Spleen (tissue), 11 donors: Measurements from ENCODE around the gene ITFG1. TPM values are rescaled to one million over a fixed set of nuclear protein-coding genes. Genes with fewer than 3 reads are reported as not detected.

ENCODE experiments used
- DNase-seq: peaks from one replicate; pipeline ENCODE4 v3.0.0-alpha.2; 2020
- H3K27ac ChIP-seq, 8 donors: fragments of 200-600 bp; sonication (generic) in 7 of 8; 1 replicate in 4 of 8; 2 replicates in 4 of 8; pipeline versions ENCODE4 v1.5.0 to v1.8.0; 2016 to 2021; ENCODE audit warnings: inconsistent platforms in 4 of 8, mild to moderate bottlenecking in 4 of 8, moderate library complexity in 1 of 8
- H3K27me3 ChIP-seq, 7 donors: fragments of 200-600 bp; sonication (generic) in 6 of 7; replicated peaks in 1 of 7; 1 replicate in 4 of 7; 2 replicates in 3 of 7; pipeline versions ENCODE4 v1.5.0 to v1.8.0; 2016 to 2021; ENCODE audit warnings: inconsistent platforms in 3 of 7, mild to moderate bottlenecking in 1 of 7
- H3K36me3 ChIP-seq, 6 donors: fragments of 200-600 bp; sonication (generic) in 5 of 6; 1 replicate in 4 of 6; 2 replicates in 2 of 6; pipeline versions ENCODE4 v1.5.0 to v1.8.0; 2016 to 2021; ENCODE audit warnings: inconsistent platforms in 2 of 6
- H3K4me1 ChIP-seq, 6 donors: fragments of 200-600 bp; sonication (generic) in 5 of 6; 1 replicate in 3 of 6; 2 replicates in 3 of 6; pipeline versions ENCODE4 v1.5.0 to v1.8.0; 2016 to 2021; ENCODE audit warnings: inconsistent platforms in 3 of 6
- H3K4me3 ChIP-seq, 8 donors: fragments of 200-600 bp; sonication (generic) in 7 of 8; 1 replicate in 4 of 8; 2 replicates in 4 of 8; pipeline versions ENCODE4 v1.5.0 to v1.8.0; 2016 to 2021; ENCODE audit warnings: inconsistent platforms in 4 of 8, mild to moderate bottlenecking in 4 of 8, moderate library complexity in 2 of 8
- H3K9me3 ChIP-seq, 8 donors: fragments of 200-600 bp; sonication (generic) in 7 of 8; 1 replicate in 4 of 8; 2 replicates in 4 of 8; pipeline versions ENCODE4 v1.5.0 to v1.8.0; 2016 to 2021; ENCODE audit warnings: inconsistent platforms in 4 of 8
- POLR2A ChIP-seq, 3 donors: fragments of 450-650 bp; IDR thresholded peaks; one replicate each; pipeline ENCODE4 v1.5.1; 2017; ENCODE audit warnings: antibody characterized with exemption in 3 of 3, mild to moderate bottlenecking in 1 of 3
- POLR2AphosphoS5 ChIP-seq, 3 donors: sonication (generic); formaldehyde crosslinking; IDR thresholded peaks; one replicate each; pipeline ENCODE4 v1.5.1; 2017; ENCODE audit warnings: antibody characterized with exemption in 3 of 3
- WGBS, 5 donors: extraction: QIAGEN DNeasy Blood & Tissue Kit in 3 of 5; methylation state at CpG; one replicate each; pipeline versions ENCODE4 v1.1.5 to v1.1.7; 2013 to 2018; 5-methylcytosine and 5-hydroxymethylcytosine counted together
- intact Hi-C: fragments of 100-400 bp; cut with DNase I; formaldehyde crosslinking; loops from one replicate; pipeline ENCODE4 v1.15.0; 2023; ENCODE audit warnings: low total_unique reads
- polyA plus RNA-seq, 3 donors: library from polyadenylated mRNA; stranded (reverse); fragments of 200-250 nt; gene quantifications; one replicate each; pipeline ENCODE4 v1.2.1, GENCODE V29; 2013
- total RNA-seq, 7 donors: library from RNA; depleted of rRNA in 3 of 7; stranded (reverse); fragments of >200 nt in 3 of 7; fragmentation: NEBNext Ultra II Directional in 4 of 7; extraction: Animal tissue kit (Norgen Biotek cat#: 25700) in 4 of 7; gene quantifications; one replicate each; pipeline versions ENCODE4 v1.1.0 to v1.2.1, GENCODE V29; 2016 to 2021
- TF ChIP-seq, protein P1 (sequence below), 11 experiments: fragments of 200-600 bp in 7 of 11; fragments of 450-650 bp in 4 of 11; sonication (generic) in 4 of 11; IDR thresholded peaks in 8 of 11; conservative IDR thresholded peaks in 3 of 11; 1 replicate in 7 of 11; 2 replicates in 4 of 11; pipeline versions ENCODE4 v1.4.0 to v1.8.0; 2016 to 2021; ENCODE audit warnings: antibody characterized with exemption in 11 of 11, inconsistent platforms in 4 of 11, mild to moderate bottlenecking in 1 of 11
- donor health status: healthy with polysubstance abuse.
- donor health status: DM: no; HTN: no; CAD: no; lungs with moderate emphysema.
- donor health status: DM: no; HTN: no; CAD: no.
- donor health status: Bipolar disorder and iron deficiency.
- donor health status: healthy.
- donor health status: DM: no; HTN: no; CAD: no.
- donor health status: DM: yes; HTN: yes; CAD: no.

The ITFG1 gene
- total and polyA plus RNA-seq, 10 donors: 9.0 to 62.3 (median 47.6) TPM

DNA sequence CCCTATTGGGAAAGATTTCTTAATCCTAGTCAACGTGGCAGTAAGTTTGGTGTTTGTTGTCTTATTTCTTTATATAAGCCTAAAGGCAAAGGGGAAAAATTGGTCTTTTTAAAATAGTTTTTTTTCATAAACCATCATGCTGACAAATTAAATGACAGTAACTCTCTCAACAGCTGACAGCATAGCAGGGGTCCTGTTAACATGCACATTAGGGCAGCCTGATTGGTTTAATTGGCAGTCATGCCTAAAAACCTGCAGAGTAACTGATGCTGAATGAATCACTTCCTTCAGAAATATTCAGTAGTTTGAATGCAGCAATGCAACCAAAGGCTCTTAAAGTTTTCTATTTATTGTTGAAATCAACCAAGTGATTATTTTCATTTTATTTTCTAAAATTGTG, 85.4 kb downstream of the ITFG1 start:
- intact Hi-C loops: no loop called here
- no peak for DNase-seq
- Histone ChIP-seq H3K4me3 (no peak overlapping the region), H3K36me3 (peaks cover 0 to 69% (median 11%) of the 10 kb centered on the region in 6 donors), H3K9me3 (peaks cover 0 to 10% (median 3%) of the 10 kb centered on the region in 8 donors), H3K27ac (no peak overlapping the region), H3K27me3 (no peaks in the 10 kb centered on the region), H3K4me1 (no peaks in the 10 kb centered on the region)
- TF ChIP-seq POLR2A (IDR thresholded peaks at IDR 0.05): no peak
- TF ChIP-seq, protein P1, sequence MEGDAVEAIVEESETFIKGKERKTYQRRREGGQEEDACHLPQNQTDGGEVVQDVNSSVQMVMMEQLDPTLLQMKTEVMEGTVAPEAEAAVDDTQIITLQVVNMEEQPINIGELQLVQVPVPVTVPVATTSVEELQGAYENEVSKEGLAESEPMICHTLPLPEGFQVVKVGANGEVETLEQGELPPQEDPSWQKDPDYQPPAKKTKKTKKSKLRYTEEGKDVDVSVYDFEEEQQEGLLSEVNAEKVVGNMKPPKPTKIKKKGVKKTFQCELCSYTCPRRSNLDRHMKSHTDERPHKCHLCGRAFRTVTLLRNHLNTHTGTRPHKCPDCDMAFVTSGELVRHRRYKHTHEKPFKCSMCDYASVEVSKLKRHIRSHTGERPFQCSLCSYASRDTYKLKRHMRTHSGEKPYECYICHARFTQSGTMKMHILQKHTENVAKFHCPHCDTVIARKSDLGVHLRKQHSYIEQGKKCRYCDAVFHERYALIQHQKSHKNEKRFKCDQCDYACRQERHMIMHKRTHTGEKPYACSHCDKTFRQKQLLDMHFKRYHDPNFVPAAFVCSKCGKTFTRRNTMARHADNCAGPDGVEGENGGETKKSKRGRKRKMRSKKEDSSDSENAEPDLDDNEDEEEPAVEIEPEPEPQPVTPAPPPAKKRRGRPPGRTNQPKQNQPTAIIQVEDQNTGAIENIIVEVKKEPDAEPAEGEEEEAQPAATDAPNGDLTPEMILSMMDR (IDR thresholded peaks at IDR 0.05 in 8 of 11, conservative IDR thresholded peaks at IDR 0.05 in 3 of 11): no peak
- TF ChIP-seq POLR2AphosphoS5 (IDR thresholded peaks at IDR 0.05): no peak
- WGBS, 5 donors: 79 to 96% (median 92%) methylated on average over 1 of the region's 1 CpG

DNA sequence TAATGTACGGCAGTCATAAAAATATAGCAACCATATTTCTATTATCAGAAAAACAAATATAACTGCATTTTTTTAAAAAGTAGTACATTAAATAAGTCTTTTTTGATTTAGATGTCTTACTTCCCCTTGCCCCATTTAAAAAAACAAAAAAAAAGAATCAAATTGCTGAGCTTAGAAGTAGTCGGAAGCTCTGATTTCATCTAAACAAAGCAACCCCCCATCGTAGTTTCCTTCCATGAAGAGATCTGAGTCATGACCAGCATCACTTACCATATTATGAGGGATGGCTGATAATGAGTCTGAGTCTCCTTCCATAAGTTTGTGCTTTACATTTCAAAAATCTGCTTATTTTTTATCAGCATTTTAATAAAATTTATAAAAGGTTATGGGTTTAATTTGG, 86.2 kb downstream of the ITFG1 start:
- 93 to 97% (median 97%) methylated on average over 3 of the region's 3 CpGs for WGBS, 5 donors
- no peak for DNase-seq
- Histone ChIP-seq H3K27me3 (no peaks in the 10 kb centered on the region), H3K27ac (no peak overlapping the region), H3K9me3 (peaks cover 0 to 10% (median 7%) of the 10 kb centered on the region in 8 donors), H3K4me3 (no peak overlapping the region), H3K4me1 (no peaks in the 10 kb centered on the region), H3K36me3 (peaks cover 0 to 76% (median 15%) of the 10 kb centered on the region in 6 donors)
- TF ChIP-seq POLR2AphosphoS5 (IDR thresholded peaks at IDR 0.05) (no peak), POLR2A (IDR thresholded peaks at IDR 0.05) (no peak)
- TF ChIP-seq, protein P1 (IDR thresholded peaks at IDR 0.05 in 8 of 11, conservative IDR thresholded peaks at IDR 0.05 in 3 of 11): no peak
- intact Hi-C loops: no loop called here

DNA sequence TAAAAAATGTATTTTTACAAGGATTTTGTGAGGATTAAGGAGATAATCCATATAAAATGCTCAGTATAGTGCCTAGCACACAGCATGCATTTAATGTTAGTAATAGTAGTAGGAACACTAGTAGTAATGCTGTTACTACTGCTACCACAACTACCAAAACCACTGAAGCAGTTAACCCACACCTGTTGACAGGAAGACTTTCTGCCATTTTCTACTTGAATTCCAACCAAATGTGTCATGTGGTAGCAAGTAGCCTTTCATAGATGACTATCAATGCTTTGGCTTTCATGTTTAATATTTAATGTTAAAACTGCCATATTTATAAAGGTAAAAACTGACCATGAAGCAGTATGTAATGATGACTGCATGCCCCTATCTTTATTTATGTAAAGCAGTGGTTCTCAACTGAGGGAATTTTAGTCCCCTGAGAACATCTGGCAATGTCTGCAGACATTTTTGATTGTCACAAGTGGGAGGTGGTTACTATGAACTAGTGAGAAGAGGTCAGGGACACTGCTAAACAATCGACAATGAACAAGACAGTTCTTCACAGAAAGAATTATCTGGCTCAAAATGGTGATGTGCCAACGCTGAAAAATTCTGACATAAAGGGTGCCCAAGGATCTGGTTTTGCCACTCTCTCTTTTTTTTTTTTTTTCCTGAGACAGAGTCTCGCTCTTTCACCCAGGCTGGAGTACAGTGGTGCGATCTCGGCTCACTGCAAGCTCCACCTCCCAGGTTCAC, 89.4 kb downstream of the ITFG1 start:
- intact Hi-C loops: no loop called here
- Histone ChIP-seq H3K27me3 (no peaks in the 10 kb centered on the region), H3K4me3 (no peak overlapping the region), H3K36me3 (peaks cover 0 to 70% (median 15%) of the 10 kb centered on the region in 6 donors), H3K9me3 (peaks cover 0 to 10% (median 7%) of the 10 kb centered on the region in 8 donors), H3K27ac (no peak overlapping the region), H3K4me1 (no peaks in the 10 kb centered on the region)
- TF ChIP-seq POLR2A (IDR thresholded peaks at IDR 0.05) (no peak), POLR2AphosphoS5 (IDR thresholded peaks at IDR 0.05) (no peak)
- TF ChIP-seq, protein P1 (IDR thresholded peaks at IDR 0.05 in 8 of 11, conservative IDR thresholded peaks at IDR 0.05 in 3 of 11): no peak
- 93 to 98% (median 94%) methylated on average over 5 of the region's 5 CpGs for WGBS, 5 donors
- DNase-seq: no peak

DNA sequence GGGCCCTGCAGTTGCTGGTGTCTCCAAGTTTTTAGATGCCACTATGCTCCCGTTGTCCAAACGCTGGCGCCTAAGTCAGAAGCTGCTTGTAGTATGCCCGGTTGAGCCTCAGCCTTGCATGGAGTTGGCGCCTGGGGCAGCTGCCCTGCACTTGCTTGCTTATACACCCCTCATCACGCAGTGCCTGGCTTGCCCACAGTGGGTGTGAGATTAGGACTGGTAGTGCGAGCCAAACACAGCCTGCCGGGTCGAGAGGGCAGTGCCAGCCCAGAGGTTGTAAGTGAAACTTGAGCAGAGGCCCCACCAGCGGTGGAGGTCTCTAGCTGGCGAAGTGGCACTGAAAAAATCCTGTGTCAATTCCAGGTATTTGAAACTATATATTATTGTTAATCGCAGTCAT, 90.3 kb downstream of the ITFG1 start:
- Histone ChIP-seq H3K27me3 (no peaks in the 10 kb centered on the region), H3K9me3 (peaks cover 0 to 10% (median 7%) of the 10 kb centered on the region in 8 donors), H3K27ac (no peak overlapping the region), H3K36me3 (peaks cover 0 to 69% (median 13%) of the 10 kb centered on the region in 6 donors), H3K4me1 (no peaks in the 10 kb centered on the region), H3K4me3 (no peak overlapping the region)
- intact Hi-C loops: no loop called here
- no peak for TF ChIP-seq POLR2A (IDR thresholded peaks at IDR 0.05)
- no peak for TF ChIP-seq POLR2AphosphoS5 (IDR thresholded peaks at IDR 0.05)
- TF ChIP-seq, protein P1 (IDR thresholded peaks at IDR 0.05 in 8 of 11, conservative IDR thresholded peaks at IDR 0.05 in 3 of 11): no peak
- peak; percentile 59 for DNase-seq
- WGBS, 5 donors: 93 to 100% (median 97%) methylated on average over 8 to 12 of the region's 12 CpGs
